DMS 273 (cell line): ENCODE data around the gene IL1RAPL2.
"Not testable (repeated sequence)": the region's sequence is repeated elsewhere in the genome, so short reads cannot be mapped to it uniquely, and the experiment has no call there.

Source experiments
- DNase-seq: peaks from one replicate; lab custom pipeline; 2025; ENCODE audit not compliant: unreplicated experiment; lab: John Stamatoyannopoulos, UW

The IL1RAPL2 gene

DNA sequence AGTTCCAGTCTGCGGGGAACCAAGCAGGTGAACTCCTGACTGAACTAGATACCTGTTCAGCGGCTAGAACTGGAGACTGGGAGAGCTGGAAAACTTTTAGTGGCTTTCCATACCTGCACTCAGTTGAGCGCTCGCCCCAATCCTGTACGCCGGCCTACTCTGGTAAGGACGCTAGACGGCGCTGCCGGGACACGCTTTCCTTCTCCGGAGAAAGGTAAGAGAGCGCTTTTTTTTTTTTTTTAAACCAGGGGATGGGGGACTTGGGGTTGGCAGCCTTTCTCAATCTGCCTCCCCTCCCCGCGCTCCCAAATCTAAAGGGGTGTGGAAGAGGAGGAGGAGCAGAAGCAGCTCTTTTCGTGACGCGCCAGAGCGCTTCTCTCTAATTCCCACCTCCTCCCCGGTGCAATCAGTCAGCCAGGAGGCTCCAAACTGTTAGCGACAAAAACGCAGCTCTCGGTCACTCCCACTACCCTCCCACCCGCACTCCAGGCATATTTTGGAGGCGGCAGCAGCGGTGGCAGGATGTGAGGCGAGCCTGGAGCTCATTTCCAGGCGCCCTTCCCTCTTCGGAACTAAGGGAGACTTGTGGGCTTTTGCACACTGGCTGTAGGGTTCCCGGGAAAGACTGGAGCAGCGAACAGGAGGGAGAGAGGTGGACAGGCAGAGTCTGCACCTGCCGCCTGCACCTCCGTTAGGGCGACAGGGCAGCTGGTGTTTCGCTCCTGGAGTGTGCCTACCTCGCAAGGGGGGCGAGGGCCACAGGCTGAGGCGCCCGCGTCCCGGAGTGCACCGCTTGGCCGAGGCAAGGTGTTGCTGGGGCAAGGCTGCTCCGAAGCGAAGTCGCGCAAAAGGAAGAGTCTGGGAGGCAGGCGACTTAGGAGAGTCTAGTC lies at the start of gene IL1RAPL2:
TSS of gene IL1RAPL2 (plus strand) at position 409 of the 890 bp plus-strand sequence.
- DNase-seq, result peak; percentile 65

DNA sequence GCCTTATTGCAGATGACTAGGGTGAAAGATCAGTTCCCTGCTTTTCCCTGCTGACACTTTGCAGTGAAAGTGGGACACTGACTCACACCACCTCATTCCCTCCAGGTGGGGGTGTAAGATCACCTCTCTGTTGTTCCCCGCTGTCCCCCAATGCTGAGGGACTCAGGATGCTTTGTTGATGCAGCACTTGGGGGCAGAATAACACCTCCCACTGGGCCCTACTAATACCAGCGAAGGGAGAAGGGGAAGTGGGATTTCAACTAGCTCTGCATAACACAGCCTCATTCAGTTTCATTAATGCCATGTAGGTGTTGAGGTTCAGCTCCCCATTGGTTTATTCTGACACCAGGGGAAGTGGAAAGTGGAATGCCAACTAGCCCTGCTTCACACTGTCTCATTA lies 43.6 kb upstream of the IL1RAPL2 start:
- DNase-seq, result no peak

DNA sequence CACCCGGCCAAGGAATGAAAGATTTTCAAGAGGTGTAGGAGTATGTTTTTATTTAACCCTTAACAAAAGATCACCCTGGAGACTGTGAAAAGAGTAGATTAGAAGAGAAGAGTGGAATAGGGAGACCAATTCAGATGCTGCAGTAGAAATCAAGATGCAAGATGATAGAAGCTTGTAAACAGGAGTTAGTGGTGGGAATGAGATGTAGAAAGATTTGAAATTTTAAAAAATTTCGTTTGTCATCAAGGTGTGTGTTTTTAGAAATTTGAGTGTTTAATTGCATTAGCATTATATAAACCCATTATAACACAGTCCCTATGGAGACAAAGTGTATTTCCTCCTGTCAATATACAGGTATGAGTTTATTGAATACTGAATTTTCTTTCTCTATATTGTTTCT lies 42.1 kb upstream of the IL1RAPL2 start:
- no peak for DNase-seq

DNA sequence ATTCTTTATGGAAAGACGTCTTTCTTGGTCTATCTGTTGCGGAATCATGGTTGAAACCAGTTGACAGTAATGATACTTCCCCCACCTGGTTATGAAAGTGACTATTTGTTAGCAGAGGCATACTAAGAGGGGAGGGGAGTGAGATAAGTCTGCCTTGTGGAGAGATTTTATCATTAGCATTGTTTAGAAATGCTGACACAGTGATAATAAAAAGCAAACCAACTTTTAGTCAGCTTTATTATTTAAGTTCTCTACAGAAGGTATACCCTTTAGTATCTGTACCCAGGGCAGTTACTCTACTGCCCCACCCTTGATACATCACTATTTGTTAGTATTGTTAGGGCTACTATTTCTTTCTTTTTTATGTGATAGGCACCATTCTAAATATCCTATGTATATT lies 26.9 kb upstream of the IL1RAPL2 start:
- DNase-seq, result no peak

DNA sequence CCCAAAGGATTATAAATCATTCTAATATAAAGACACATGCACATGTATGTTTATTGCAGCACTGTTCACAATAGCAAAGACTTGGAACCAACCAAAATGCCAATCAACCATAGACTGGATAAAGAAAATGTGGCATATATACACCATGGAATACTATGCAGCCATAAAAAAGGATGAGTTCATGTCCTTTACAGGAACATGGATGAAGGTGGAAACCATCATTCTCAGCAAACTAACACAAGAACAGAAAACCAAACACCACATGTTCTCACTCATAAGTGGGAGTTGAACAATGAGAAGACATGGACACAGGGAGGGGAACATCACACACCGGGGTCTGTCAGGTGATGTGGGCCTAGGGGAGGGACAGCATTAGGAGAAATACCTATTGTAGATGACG lies 23.6 kb upstream of the IL1RAPL2 start:
- not testable (repeated sequence) for DNase-seq

DNA sequence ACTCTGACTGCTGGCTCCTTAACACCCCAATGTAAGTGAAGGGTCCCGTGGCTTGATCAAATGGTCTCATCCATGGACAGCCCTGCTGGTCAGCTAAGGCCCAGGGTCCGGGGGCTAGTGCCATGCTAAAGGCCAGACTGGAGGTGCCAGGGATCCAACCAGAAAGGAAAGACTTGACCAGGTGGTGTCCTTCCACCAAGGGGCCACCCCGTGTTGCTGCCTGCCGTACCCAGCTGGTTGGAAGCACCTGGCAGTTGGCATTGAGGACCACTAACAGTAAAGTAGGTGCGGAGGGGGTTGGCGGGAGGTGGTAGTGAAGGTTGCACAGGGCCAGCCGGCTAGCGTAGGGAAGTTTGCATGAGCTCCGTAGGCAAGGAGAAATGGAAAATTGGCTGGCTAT lies 1.7 kb upstream of the IL1RAPL2 start:
- DNase-seq, result no peak

DNA sequence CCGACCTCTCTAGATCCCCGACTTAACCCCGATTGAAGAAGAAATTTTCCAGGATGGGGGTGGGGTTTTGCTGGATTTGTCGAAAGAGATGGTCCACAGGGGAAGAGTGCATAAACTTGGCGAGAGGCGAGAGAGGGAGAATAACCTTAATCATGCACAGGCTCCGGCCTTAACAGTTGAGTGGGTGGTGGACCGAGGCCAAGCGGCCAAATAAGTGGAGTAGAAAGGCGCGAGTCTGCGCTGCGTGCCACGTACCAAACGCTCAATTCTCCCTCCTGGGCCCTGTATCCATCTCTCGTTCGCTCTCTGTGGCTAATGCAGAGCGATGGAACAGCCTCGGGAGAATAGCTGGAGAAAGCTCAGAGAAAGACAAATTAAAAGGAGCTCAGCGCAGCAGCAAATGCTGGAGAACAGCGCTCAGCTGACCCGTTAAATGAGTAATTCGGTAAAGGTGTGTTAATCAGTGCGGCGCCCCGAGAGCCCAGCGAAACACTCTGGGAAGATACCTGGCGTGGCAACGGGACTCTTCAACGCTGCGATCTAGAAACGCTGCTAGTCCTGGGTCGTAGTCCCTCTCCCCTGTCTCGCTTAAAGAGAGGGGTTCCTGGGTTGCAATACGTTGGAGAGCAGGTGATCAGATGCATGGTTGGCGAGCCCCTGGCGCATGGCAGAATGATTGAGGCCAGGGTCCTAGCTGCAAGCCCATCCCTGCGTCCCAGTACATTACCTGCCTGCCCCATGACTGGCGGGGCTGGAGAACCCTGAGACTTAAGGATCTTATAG lies 887 bp upstream of the IL1RAPL2 start:
- DNase-seq, result no peak

DNA sequence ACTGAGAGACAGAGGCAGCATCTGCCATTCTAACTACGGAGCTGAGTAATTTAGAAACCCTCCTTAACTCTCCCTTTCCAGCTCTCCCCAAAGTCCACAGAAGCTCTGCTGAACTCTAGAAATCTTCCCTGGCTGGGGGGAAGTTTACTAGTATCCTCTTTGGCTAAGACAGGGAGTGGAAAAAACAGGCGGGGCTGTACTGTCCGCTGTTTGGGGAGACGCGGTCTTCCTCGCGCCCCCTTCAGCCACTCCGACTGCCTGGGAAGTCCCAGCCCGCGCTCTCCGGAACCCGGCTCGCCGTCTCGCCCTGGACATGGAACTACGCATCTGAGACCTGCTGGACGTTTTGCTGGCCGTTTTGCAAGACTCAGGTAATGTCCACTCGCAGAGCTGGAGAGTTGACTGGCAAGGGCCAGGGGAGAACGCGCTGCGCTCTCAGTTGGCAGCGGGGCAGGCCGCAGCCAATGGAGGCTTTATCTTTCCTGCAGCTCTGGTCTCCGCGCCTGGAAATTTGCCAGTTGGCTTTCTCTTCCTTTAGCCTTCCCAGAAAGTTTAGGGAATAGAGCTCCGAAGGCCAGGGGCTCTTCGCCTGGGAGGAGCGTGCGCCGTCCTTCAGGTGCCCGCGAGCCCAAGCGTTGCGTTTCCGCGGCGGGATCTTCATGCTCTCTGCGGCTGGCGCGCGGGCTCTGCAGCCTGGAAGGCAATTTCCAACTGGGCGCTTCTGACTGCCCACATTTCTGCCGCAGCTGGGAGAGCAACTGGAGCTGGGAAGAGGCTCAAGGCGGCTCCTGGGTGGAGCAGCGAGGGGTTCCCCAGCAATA lies 892 bp downstream of the IL1RAPL2 start:
- DNase-seq, result no peak

DNA sequence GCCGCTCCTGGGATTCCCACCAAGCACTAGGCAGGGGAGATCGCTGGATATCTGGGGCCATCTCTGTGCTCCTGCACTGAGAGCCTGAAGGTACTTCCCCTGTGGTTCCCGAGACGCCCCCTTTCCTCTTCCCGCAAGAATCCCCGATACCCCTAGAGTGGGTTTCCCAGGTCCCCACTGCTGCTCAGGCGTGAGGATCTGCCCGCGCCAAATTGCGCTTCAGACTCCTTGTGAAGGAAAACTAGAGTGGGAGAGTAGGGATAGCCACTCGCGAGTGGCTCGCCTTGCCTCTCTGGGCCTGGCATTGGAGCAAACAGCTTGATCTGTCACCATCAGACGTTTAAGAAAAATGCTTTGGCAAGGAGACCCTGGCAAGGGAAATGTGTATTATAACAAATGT lies 1.5 kb downstream of the IL1RAPL2 start:
- DNase-seq, result no peak

DNA sequence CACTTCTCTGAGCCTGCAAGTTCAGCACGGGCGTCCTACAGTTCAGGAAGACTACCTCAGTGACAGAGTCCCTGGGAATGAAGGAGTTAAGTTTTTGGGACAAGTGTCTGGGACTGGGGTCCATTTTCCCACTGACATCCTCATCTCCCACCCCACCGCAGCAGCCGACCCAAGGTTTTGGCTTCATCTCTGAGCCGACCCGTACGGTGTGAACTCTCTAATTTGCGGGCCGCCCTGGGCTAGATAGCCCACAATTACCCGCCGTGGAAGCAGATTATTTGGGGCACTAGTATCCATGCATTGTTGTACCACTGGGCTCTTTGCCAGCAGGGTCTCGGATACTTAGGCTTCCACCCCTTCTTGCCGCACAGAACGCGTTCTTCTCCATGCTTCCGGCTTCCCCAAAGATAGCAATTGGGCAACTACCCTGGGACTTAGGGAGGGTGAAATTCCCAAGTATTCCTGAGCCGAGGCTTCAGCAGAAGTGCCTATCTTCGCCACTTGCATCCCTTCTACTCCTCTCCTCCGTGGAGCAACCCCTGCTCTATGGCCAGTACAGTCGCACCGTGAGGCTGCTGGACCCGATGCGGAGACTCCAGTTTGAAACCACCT lies 2.4 kb downstream of the IL1RAPL2 start:
- no peak for DNase-seq

DNA sequence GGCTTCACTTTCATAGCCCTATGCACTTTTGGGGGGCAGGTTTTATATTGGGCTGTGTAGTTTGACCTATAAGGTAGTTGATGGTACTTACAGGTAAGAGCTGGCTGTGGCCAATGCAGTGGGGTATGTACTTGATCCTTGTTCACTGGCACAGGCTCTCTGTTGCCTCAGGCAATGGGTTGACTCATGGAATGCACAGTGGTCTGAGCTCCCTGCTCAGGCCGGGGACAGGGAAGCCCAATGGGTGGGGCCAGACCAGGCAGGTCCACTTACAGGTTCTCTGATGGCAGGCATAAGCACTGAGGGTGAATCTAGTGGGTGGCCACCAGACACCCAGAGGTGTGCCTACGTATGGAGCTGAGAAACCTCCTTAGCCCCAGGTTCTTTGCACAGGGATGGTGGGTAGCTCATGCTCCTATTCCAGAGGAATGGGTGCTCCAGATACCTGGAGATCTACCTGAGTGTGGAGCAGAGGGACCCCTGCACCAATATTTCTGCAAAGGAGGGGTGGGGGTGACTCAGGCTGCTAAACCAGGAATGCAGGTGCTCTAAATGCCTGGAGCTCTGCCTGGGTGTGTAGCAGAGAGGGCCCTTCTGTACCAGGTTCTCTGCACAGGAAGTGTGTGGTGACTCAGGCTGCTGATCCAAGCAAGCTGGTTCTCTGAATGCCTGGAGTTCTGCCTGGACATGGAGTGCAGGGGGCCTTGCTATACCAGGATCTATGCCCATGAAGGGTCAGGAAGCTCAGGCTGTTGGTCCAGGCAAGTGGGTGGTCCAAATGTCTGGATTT lies 52.3 kb downstream of the IL1RAPL2 start:
- no peak for DNase-seq

DNA sequence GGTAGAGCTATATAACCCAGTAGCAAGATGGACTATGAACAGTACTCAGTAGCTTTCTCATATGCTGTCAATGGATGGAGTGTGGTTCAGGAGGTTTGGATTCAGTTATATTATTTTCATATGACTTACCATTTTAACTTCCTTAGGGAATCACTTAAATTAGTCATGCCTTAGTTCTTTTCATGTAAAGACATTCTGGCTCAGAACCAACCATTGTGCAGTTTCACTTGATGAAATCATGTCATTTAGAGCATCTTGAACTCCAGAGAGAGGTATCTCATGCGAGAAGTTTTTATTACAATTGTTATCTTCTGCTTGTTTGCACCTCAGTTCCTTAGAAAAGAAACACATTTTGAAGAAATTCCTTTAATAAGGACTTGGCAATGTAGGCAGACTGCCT lies 55.8 kb downstream of the IL1RAPL2 start:
- no peak for DNase-seq

DNA sequence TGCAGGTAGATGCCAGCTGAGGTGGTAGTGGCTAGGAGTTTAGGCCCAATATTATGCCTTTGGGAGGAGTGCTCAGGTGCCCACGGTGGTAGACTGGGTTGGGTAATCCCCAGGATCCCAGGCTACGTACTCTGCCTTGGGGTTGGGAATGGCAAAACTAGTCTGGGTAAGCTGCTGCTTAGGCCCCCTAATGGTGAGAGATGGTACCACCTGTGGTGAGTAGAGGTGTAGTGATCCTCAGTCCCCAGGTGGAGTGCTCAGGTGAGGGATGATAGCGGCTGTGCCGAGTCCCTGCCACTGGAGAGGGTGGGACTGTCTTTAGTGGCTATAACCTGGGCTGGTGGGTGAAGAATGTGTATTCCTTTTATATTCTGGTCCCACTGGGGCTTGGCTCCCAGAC lies 75.2 kb downstream of the IL1RAPL2 start:
- peak; percentile 9 for DNase-seq

DNA sequence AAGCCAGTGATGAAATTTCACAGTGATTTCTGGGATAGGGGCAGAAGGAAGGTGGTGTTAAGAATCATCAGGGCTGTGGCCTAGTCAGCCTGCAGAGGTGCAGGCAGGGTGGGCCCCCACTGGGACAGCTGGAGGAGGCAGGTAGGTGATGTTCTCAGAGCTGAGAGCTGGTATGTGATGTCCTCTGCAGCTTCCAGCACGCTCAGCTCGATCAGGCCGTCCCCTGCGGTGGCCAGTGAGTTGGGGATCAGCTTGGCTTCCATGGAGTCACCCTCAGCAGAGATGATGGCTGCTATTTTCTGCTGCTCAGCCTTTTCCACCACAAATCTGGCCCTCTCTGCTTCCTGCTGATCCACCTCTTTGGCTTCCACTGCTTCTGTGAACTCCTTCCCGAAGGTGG lies 81.1 kb downstream of the IL1RAPL2 start:
- no peak for DNase-seq

DNA sequence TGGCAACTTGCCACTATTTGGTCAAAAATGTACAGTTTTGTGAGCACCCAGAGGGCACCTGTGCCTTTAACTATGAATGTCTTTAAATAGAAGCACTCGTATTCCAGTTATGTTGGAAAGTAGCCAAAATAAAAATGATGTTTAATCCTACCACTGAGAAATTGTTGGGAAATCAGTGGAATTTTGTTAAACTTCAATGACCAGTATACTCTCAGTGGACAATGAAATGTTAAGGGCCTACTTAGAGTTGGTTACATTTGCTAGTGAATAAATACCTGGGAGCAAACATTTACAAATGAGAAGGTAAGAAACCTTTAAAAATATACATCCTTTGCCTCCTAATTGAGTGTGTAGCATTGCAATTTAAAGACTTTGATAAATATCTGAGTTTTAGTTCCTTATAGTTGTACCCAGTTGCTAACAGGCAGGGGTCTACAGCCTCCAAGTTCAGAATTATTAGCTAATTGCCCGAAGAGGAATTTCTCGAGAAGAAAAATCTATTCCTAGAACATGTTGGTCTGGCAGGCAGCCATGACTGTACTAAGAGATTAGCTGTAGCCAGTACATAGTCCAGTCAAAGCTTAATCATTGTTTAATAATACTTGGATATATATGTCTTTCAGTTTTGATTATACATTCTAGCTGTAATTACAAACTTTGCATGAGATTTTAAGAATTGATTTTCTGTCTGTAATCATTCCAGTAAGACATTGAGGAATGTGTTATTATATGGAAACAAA lies 93.2 kb downstream of the IL1RAPL2 start:
- DNase-seq, result no peak

DNA sequence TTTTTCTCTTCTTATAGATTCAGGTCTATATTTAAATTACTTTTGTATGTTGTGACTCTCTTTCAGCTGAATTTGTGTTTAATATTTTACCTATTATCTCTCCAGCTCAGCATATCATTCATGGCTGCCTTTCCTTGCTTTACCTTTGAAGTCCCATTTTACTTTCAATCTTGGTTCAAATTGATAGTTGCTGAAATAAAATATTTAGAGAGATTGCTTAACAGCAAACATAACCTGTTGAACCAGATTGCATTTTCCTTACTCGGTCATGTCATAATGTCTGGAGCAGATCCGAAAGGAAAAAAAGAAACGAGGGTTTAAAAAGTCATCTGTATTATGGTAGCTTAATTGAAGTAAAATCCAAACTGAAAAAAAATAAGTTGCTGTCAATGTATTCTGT lies 94.1 kb downstream of the IL1RAPL2 start:
- no peak for DNase-seq

DNA sequence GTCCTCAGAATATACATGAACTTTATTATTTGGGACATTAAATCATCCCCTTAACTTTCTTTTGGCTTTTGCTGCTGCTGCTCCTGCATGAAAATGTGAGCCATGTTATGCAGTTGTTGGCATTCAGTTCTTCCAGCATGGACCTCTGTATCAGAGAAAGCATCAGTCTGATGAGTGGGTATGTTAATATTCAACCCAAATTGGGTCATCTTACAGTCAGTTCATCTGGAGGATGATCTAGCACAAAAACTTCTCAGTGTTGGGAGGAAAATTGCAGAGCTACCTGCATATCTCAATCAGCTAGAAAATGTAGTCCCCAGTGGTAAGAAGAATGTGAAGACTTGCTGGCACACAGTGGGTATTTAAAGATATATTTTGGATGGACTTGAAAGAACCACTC lies 96.7 kb downstream of the IL1RAPL2 start:
- no peak for DNase-seq

DNA sequence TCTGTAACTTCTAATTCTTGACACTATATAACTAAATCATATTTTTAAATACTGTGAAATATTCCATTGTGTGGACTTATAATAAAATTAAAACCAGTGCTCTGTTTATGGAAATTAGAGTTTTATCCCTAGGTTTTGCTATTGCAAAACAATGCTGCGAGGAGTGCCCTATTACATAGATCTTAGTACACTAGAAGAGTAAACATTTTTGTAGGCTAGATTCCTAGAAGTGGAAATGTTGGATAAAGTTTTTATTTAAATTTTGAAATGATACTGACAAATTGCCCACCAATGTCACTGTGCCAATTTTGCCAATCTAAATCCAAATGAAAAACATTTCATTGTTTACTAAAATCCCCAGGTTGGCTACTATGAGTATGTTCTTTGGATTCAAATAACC lies 99.7 kb downstream of the IL1RAPL2 start:
- DNase-seq, result no peak

DNA sequence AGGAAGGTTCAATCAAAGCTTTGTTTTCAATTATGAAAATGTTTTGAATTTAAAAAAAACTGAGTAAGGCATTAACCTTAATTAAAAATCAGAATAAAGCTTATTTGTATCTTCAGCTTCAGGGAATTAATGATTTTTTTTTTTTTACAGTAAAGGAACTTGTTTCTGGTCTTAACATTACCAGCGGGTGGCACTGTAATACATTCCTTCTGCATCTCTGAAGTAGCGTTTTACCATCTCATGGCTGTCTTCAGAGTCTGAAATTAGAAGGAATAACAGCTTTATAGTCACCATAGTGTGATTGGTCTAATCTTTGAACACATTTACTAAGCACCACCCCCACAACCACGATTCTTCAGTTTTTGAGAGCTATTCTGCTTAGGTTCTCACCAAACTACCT lies 102.6 kb downstream of the IL1RAPL2 start:
- DNase-seq, result peak; percentile 13

DNA sequence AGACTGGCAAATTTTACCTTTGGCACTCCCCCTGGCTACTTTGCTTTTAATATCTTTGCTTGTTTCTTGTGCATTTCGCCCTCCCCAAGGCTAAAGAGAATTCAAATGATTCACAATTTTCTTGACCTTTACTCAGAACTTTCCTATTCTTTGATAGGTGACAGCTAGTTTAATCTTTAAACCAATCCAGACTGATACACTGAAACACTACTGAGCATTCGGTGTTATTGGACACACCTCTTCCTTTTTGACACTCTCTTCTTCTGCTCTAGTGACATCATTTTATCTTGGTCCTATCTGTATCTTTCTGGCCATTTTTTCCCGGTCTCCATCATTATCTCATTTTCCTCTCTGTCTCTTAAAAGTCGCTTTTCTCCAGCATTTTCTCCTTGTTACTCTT lies 103.1 kb downstream of the IL1RAPL2 start:
- DNase-seq, result no peak
